ENCODE measurements around the gene DNAH14.

The DNAH14 gene

DNA sequence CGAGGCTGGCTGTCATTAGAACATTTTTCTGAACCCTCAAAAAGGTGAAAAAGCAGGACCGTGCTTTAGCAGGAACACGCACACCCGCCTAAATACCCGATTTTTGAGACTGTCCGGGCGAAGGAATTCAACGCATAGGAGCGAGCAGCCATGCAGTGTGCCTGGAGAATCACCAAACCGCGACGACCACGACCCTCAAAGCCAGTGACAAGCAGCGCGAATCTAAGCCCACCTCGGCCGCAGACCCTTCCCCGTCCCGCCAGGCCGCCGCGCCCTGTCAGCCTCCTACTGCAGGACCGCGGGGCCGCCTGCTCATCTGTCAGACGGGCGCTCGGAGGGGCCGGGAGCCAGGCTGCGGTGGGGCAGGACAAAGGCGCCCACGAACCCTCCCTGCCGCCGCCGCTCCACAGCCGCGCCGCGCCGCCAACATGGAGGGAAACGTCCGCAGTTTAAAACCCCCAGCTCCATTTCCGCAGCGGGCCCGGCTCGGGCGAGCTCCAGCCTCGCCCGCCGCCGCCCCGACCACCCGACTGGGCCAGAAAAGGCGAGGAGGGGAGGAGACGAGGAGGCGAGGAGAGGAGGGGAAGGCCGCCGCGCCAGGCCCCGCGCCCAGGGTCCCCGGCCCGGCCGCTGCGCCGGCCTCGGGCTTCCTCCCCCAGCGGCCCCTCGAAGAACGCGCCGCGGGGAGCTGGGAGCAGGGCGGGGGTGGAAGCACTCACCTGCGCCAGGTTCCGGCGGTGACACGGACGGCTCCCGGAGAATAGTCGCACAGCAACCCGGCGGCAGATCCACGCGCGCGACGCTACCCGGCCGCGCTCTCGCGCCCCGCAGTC lies 498.0 kb downstream of the DNAH14 start, which contains the start of gene LBR (continued):
- TF ChIP-seq ZNF677 (tag by site-specific recombination; IDR thresholded peaks at IDR 0.05): peak; percentile 64; the same call in 1 of the 2 replicates
- TF ChIP-seq WT1 (tag by site-specific recombination; IDR thresholded peaks at IDR 0.05): 0 out of 2 replicates have a peak, but pooled peaks have one; percentile 4
- TF ChIP-seq, protein P1, sequence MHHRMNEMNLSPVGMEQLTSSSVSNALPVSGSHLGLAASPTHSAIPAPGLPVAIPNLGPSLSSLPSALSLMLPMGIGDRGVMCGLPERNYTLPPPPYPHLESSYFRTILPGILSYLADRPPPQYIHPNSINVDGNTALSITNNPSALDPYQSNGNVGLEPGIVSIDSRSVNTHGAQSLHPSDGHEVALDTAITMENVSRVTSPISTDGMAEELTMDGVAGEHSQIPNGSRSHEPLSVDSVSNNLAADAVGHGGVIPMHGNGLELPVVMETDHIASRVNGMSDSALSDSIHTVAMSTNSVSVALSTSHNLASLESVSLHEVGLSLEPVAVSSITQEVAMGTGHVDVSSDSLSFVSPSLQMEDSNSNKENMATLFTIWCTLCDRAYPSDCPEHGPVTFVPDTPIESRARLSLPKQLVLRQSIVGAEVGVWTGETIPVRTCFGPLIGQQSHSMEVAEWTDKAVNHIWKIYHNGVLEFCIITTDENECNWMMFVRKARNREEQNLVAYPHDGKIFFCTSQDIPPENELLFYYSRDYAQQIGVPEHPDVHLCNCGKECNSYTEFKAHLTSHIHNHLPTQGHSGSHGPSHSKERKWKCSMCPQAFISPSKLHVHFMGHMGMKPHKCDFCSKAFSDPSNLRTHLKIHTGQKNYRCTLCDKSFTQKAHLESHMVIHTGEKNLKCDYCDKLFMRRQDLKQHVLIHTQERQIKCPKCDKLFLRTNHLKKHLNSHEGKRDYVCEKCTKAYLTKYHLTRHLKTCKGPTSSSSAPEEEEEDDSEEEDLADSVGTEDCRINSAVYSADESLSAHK (tag by site-specific recombination; IDR thresholded peaks at IDR 0.05): no peak
- peak; percentile 60; the same call in 1 of the 2 replicates for TF ChIP-seq YY1 (tag by site-specific recombination; IDR thresholded peaks at IDR 0.05)
- no peak for TF ChIP-seq ZNF148 (tag by site-specific recombination; IDR thresholded peaks at IDR 0.05; ENCODE audit: borderline replicate concordance)
- TF ChIP-seq ZBTB8A (tag by site-specific recombination; IDR thresholded peaks at IDR 0.05): peak; percentile 90
- peak; percentile 60 for TF ChIP-seq YY2 (tag by site-specific recombination; IDR thresholded peaks at IDR 0.05)
- no peak for TF ChIP-seq ZNF623 (tag by site-specific recombination; IDR thresholded peaks at IDR 0.05)
- peak; percentile 73 for TF ChIP-seq IKZF3 (tag by site-specific recombination; IDR thresholded peaks at IDR 0.05)
- TF ChIP-seq ZNF621 (tag by site-specific recombination; IDR thresholded peaks at IDR 0.05): no peak
- no peak for TF ChIP-seq ZNF426 (tag by site-specific recombination; IDR thresholded peaks at IDR 0.05)
- TF ChIP-seq ZNF394 (tag by site-specific recombination; IDR thresholded peaks at IDR 0.05; ENCODE audit: borderline replicate concordance): no peak
- no peak for TF ChIP-seq ZNF146 (tag by site-specific recombination; IDR thresholded peaks at IDR 0.05)
- no peak for TF ChIP-seq ZNF248 (tag by site-specific recombination; IDR thresholded peaks at IDR 0.05)
- TF ChIP-seq KLF7 (tag by site-specific recombination; IDR thresholded peaks at IDR 0.05; ENCODE audit: borderline replicate concordance): no peak; the same call in 1 of the 2 replicates
- peak; percentile 49; the same call in 1 of the 2 replicates for TF ChIP-seq ZBTB48 (tag by site-specific recombination; IDR thresholded peaks at IDR 0.05)
- peak; percentile 49; the same call in 1 of the 2 replicates for TF ChIP-seq PRDM10 (tag by site-specific recombination; IDR thresholded peaks at IDR 0.05)
- TF ChIP-seq, protein P2, sequence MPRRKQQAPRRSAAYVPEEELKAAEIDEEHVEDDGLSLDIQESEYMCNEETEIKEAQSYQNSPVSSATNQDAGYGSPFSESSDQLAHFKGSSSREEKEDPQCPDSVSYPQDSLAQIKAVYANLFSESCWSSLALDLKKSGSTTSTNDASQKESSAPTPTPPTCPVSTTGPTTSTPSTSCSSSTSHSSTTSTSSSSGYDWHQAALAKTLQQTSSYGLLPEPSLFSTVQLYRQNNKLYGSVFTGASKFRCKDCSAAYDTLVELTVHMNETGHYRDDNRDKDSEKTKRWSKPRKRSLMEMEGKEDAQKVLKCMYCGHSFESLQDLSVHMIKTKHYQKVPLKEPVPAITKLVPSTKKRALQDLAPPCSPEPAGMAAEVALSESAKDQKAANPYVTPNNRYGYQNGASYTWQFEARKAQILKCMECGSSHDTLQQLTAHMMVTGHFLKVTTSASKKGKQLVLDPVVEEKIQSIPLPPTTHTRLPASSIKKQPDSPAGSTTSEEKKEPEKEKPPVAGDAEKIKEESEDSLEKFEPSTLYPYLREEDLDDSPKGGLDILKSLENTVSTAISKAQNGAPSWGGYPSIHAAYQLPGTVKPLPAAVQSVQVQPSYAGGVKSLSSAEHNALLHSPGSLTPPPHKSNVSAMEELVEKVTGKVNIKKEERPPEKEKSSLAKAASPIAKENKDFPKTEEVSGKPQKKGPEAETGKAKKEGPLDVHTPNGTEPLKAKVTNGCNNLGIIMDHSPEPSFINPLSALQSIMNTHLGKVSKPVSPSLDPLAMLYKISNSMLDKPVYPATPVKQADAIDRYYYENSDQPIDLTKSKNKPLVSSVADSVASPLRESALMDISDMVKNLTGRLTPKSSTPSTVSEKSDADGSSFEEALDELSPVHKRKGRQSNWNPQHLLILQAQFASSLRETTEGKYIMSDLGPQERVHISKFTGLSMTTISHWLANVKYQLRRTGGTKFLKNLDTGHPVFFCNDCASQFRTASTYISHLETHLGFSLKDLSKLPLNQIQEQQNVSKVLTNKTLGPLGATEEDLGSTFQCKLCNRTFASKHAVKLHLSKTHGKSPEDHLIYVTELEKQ (tag by site-specific recombination; IDR thresholded peaks at IDR 0.05; ENCODE audit: borderline replicate concordance): no peak
- TF ChIP-seq ZNF112 (tag by site-specific recombination; IDR thresholded peaks at IDR 0.05): no peak
- no peak for TF ChIP-seq ZNF350 (tag by site-specific recombination; IDR thresholded peaks at IDR 0.05)
- no peak; the same call in none of the 2 replicates for TF ChIP-seq ZBTB1 (tag by site-specific recombination; IDR thresholded peaks at IDR 0.05)
- TF ChIP-seq, protein P3, sequence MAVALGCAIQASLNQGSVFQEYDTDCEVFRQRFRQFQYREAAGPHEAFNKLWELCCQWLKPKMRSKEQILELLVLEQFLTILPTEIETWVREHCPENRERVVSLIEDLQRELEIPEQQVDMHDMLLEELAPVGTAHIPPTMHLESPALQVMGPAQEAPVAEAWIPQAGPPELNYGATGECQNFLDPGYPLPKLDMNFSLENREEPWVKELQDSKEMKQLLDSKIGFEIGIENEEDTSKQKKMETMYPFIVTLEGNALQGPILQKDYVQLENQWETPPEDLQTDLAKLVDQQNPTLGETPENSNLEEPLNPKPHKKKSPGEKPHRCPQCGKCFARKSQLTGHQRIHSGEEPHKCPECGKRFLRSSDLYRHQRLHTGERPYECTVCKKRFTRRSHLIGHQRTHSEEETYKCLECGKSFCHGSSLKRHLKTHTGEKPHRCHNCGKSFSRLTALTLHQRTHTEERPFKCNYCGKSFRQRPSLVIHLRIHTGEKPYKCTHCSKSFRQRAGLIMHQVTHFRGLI (tag by site-specific recombination; IDR thresholded peaks at IDR 0.05): no peak
- TF ChIP-seq ZNF639 (tag by site-specific recombination; IDR thresholded peaks at IDR 0.05): no peak
